GM12892 (cell line): ENCODE data around the gene TNRC18.

Source experiments
- POLR2A ChIP-seq: IDR thresholded peaks from 2 replicates; pipeline ENCODE4 v1.6.1; 2011; ENCODE audit warnings: low read depth, low read length, control low read depth
- POLR2AphosphoS5 ChIP-seq: IDR thresholded peaks from 2 replicates; pipeline ENCODE4 v1.6.1; 2011; ENCODE audit warnings: low read depth, low read length, control low read depth
- TAF1 ChIP-seq: IDR thresholded peaks from 2 replicates; pipeline ENCODE4 v1.6.1; 2011; ENCODE audit warnings: low read depth, mild to moderate bottlenecking, control low read depth, low read length, borderline replicate concordance

GRCh38 chr7:5315761-5316160 lies 107.9 kb downstream of the TNRC18 start:
- TF ChIP-seq POLR2A (no peak), TAF1 (no peak), POLR2AphosphoS5 (no peak)
